HG02938 (cell line): Measurements from ENCODE around the gene ID3.
A peak's percentile ranks its signal among the peaks of the same experiment; 100 is the strongest.

ENCODE experiments used
- ATAC-seq: cut with Tn5 transposase; IDR thresholded peaks from one replicate; pipeline ENCODE4 v1.9.1; 2021; ENCODE audit warnings: mild to moderate bottlenecking, moderate library complexity; ENCODE audit not compliant: unreplicated experiment

Gene ID3, protein sequence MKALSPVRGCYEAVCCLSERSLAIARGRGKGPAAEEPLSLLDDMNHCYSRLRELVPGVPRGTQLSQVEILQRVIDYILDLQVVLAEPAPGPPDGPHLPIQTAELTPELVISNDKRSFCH

DNA sequence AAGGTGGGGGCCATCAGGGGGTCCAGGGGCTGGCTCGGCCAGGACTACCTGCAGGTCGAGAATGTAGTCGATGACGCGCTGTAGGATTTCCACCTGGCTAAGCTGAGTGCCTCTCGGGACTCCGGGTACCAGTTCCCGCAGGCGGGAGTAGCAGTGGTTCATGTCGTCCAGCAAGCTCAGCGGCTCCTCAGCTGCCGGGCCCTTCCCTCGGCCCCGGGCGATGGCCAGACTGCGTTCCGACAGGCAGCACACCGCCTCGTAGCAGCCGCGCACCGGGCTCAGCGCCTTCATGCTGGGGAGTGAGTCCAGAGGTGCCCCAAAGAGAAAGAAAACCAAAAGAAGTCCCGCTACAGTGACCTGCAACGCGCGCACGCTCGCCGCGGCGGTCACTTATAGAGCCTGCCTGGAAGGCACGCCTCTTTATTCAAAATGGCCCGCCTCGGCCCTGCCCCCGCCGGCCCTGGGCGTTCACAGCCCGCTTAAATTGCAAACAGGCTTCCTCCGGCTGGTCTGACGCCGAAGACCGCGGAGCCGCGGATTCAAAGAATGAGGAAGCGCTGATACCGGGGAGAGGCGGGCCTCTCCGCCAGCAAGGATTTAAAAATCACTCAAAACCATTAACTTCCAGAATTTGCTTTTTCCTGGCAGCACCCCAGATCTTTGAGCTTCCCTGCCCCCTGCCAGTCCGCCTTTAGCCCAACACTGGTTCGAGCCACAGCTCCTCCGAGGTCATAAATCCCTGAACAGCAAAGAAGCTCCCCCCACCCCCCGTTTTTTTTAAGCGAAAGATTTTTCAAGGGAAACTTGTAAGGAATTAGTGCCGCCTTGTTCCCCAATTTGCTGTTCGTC is at the start of gene ID3:
TSS of gene ID3 (minus strand) at position 366 of the 849 bp plus-strand sequence. CDS start at position 291, 75 bp downstream.
- peak; percentile 65 for ATAC-seq

DNA sequence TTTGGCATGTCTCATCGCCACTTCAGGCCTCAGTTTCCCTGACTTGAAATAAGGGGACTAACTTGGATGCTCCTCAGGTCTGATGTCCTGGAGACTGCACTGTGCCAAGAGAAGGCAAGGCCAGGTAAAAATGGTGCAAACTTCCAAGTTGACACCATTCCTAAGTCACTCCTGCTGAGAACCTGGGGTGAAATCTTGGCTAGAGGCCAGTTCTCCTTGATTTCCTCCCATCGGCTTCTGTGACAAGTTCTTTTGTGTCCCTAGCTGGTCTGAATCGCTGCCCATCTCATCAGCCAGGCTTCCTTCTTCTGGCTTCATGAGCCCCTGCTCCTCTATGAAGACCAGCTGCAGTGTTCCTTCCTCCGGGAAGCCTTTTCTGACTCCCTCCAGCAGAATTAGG is 48.6 kb upstream of the ID3 start:
- ATAC-seq: no peak

DNA sequence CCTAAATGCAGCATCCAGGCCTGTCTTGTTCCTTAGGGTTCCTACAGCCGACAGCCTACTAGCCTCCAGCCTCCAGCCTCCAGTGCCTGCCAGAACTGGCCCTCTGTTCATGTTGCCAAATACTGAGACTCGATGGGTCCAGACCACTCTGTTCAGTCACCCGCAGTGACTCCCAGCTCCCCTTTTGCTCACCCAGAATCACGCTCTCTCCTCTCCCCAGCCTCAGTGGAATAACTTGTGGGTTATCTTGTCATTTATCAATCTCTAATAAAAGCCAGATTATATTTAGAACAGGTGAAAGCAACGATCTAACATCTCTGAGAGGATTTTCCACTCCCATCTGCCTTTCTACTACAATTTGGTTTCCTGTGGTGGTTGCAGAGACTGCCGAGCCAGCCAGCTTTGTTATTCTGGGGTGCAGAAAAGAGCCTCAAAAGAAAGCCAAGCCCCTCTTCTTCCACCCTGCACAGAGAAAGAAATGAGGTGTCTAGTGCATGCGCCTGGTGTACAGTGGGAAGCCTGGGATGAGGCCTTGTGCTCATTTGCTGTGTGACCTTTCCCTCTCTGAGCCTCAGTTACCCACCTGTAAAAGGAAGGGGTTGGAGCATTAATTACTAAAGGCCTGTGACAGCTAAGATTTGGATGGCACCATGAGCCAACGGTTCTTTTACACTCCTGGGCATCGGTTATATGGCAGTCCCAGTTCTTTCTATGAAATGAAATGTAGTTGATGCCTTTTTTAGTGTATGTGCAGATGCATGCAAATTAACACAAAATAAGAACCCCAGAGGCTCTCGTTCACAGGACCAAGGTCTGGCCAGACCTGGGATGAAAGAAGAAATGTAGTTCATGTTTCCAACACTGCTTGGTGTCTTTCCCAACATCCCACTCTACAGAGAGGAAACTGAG is 42.9 kb upstream of the ID3 start:
- ATAC-seq: no peak

DNA sequence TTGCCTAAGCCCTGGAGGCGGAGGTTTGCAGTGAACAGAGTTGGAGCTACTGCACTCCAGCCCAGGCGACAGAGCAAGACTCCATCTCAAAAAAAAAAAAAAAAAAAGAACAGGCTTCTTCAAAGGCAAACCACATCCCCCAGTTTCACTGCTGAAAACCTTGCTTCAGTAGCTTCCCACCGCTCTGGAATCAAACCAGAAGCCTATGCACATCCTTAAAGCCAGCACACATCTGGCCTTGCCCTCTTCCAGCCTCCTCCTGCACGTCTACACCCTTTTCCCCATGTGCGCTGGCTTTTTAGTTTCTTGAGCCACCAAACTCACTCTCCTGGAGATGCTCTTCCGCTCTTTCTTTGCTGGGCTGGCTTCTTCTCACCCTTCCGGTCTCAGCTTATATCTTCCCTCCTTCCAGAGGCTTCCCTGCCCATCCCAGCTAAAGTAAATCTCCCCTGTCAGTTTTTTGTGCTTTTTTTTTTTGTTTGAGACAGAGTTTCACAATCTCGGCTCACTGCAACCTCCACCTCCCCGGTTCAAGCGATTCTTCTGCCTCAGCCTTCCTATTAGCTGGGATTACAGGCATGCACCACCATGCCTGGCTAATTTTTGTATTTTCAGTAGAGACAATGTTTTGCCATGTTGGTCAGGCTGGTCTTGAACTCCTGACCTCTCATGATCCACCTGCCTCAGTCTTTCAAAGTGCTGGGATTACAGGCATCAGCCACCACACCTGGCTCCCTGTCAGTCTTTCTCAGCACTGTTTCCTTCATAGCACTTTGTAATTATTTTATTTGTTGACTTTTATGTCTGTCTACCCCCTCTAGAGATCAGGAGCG is 42.0 kb upstream of the ID3 start:
- no peak for ATAC-seq

DNA sequence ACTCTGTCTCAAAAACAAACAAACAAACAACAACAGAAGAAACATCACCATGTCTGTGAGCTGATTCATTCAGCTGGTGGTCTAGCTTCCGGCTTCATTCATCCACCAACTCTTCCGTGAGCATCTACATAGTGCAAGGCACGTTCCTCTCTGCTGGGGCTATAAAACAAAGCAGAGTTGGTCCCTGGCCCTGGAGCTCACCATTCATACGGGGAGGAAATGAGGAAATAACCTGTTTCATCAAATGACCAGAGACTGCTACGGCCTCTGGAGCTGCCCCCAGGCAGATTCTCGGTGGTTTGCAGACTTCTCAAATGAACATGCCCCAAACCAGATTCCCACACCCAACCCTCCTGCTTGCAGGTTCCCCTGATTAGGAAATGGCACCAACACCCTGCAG is 41.0 kb upstream of the ID3 start:
- no peak for ATAC-seq

DNA sequence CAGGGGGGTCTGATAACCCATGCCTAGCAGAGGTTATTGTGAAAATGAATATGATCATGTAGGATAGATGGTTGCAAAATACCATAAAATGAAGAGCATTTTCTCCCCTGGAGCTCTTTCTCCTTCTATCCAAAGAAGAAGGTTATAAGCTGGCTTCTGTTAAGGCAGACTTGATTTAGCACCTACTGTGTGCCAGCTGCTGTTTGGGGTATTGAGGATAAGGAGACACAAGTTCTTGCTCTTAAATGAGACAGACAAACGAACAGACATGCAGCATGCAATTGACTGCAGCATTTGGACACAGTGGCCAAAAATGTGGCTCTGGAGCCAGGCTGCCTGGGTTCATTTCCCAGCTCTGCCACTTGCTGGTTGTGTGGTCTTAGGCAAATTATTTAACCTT is 39.8 kb upstream of the ID3 start:
- no peak for ATAC-seq

DNA sequence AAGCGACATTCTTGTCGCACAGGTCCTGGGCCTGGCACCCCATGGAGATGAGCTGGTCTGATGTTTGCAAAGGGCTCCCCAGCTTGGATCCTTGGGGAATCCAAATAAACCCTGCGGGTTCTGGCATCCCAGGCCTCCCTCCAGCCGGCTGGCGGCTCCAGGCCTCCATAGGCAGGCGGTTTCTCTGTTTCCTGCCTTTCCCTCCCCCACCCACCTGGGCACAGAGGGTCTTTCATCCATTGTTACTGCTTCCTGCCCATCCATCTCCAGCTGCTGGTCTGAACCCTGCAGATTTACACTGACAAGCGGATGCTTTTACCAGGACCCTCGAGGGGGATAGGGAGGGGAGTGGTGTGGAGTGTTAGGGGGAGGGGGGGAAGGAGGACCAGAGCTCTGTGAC is 39.1 kb upstream of the ID3 start:
- no peak for ATAC-seq

DNA sequence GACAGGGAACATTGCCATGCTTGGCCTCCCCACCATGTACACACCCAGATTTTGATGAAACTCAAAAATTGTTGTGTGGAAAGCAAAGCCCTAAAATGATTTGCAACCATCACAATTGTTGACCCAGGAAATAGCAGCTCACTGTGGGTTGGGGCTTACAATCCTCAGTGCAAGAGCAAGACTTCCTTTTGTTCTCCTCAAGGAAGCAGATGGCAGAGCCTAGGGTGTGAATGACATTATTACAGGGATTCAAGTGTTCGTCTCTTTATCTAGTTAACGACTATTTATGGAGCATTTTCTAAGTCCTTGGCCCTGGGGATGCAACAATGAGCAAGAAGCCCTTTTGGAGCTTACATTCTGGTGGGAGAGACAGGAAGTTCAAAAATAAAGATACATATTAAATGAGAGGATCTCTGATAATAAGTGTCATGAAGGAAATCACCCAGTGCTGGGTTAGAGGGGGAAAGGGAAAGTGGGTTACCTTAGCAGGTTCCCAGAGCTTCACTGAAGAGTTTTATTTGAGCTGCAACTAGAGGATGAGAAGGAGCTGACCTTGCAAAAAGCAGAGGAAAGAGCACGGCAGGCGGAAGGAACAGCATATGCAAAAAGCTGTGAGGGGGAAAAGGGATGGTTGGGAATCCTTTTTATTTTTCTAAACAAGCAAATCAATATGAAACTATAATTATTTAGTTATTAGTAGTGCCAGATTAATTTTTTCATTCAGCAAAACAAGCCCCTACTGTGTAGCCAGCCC is 38.5 kb upstream of the ID3 start:
- no peak for ATAC-seq

DNA sequence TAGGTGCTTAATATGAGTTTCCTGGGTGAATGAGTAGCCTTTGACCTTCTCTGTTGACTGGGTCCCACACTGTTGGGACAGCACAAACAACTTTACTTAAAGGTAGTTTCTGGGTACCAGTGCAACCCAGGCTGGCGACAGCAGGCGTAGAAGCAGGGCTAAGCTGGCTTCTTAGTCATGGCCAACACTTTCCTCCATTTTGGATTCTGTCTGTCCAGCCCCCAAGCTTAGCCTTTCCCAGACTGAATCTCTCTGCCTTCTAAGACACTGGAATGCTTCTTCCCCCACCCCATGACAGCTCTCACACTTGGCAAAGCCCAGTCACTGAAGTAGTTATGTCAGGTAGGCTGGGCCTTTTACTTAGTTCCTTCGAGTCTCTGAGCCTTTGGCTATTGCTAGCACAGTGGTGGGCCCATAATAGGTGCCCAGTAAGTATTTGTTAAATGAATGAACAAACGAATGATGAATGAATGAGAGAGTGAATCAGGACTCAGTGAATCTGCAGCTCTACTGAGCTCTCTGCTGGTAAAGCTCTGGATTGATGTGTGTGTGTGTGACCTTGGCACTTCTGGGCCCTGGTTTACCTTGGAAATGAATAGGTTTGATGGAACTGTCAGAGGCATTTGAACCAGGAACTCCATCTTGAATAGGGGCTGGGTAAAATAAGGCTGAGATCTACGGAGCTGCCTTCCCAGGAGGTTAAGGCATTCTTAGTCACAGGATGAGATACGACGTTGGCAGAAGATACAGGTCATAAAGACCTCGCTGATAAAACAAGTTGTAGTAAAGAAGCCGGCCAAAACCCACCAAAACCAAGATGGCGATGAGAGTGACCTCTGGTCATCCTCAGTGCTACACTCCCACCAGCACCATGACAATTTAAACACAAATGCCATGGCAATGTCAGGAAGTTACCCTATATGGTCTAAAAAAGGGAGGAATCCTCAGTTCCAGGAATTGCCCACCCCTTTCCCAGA is 37.4 kb upstream of the ID3 start:
- ATAC-seq: no peak

DNA sequence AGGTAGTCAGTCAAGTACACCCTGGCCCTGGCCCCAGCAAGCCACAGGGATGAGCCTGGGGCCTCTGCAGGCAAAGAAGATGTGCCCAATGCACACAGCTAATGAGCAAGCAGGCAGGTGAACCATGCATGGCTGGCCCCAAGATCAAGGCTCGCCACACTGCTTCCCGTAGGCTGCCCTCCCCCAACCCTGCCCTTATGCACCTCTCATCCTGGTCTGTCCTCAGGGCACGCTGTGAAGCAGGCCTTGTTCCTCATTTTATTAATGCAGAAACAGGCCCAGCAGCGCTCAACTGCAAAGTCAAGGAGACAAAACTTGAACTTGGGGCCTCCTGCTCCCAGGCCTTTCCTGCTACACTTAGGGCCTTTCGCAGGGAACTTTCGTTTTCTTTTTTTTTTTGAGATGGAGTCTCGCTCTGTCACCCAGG is 35.6 kb upstream of the ID3 start:
- no peak for ATAC-seq

DNA sequence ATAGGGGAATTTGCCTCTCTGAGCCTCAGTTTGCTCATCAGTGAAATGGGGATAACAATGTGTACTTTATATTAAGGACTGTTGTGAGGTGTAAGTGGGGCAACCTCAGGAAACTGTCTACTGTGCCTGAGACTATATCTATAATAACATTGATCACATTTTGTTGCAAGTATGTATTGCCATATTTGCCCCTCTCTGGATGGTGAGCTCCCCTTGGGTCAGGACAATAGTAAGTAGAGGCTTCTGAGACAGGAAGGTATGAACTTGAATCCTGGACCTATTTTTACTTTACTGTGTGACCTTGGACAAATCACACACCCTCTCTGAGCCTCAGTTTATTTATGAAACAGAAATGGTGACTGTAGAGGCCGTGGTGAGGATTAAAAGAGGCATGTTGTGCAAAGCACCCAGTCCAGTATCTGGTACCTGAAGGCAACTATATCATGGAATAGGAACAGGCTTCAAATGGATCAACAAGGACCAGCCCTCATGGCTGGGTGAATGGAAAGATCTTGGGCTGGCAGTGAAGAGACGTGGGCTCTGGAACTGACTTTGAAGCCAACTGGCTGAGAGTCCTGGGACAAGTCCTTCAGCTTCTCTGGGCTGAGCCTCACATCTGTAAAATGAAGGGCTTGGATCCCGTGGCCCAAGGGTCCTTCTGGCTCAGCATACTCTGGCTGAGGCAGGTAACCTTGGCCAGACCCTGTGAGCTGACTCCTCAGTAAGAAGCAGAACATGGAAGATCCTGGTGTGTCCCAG is 35.0 kb upstream of the ID3 start:
- ATAC-seq: no peak

DNA sequence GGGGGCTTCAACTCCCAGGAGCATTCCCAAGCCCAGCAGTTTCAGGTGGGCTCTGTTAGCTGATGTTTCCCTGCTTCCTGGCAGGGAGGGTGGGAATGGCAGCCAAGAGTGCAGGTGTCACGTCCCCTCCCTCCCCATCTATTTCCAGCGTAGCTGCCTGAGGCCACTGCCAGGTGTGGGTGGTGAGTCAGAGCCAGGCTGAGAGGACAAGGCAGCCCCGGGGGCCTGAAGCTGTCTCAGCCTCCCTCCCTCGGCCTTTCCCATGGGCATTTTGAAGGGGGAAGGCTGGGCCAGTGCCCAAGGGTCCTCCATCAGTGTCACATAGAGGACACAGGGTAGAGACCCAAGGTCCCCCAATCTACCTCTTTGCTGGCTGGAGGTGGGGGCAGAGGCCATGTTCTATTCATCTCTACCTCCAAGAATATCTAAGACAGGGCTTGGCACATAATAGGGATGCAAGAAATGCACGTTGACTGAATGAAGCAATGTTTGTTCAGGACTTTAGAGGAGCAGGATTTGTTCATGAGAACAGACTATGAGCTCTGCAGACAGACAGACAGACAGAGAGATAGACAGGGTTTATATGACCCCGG is 34.4 kb upstream of the ID3 start:
- ATAC-seq: no peak

DNA sequence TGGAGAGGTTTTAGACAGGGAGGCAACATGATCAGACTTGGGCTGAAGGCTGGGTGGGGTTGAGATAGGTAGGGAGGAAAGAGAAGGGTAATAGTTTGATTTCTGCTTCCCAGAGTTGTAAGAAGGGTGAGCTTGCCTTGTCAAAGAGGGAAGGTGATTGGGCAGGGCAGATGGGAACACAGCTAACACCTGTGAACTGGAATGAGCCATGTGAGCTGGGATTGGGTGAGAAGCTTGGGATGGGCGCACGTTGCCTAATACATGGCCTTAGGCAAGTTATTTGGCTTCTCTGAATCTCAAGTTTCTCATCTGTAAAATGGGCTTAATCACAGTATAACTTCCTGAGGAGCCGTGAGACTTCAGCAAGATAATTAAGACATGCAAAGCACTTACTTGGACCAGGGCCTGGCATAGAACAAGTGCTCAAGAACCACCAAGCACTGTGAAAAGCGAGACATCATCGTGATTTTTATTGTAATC is 33.8 kb upstream of the ID3 start:
- ATAC-seq: no peak

DNA sequence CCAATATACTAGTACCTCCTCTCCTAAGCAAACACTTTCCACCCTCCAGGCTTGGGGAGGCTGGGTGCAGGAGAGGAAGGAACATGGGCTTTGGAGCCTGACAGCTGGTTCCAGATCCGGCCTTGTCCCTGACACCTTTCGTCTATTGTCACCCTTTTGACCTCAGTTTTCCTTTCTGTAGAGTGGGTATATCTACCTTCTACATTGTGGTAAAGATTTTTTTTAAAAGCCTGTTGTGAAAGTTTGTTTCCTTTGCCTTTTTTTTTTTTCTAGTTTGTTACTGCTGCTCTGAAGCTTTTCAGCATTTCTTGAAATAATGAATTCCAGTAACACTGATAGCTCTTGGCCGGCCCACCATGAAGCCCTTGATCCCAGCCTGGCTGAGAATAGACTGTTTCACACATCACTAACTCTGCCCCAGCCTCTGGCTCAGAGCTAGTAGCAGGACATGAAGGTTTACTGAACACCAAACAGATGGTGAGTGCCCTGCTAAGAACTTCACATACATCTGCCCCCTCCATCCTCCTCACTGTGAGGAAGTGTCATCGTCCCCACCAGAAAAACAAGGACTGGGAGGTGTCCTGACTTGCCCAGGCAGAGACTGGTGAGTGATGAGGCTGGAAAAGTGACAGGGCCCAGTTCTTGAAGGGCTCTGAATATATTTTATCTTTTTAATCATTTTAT is 33.0 kb upstream of the ID3 start:
- no peak for ATAC-seq

DNA sequence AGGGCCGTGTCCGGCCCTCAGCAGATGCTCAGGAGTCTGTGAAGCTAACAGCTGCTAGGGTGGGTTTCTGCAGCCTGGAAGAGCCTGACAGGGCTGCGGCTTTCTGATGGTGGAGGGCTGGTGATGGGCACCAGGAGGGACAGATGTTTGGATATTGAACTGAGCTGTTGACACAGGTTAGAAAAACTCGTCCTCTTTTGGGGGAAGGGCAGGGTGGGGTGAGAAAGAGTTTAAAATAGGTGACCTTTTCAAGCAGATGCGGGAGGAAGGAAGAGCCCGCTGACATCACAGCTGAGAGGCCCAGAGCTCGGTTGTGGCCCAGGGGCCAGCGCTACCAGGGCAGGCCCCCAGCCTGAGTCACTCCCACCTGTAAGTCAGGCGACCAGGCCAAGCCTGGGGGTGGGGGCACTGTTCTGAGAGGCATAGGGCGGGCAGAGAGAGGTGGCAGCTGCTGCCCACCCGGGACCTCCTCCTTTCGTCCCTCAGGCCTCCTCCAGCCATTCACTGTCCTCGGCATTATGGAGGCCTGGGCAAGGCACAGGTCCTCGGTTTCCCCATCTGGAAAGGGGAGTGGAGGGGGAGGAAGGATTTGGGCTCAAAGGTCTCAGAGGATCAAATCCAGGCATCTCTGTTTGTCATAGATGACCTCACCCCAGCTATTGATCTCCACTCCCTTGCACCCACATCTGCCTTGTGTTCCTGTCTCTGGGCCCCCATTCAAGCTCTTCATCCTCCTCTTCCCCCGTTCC is 32.3 kb upstream of the ID3 start:
- ATAC-seq: no peak

DNA sequence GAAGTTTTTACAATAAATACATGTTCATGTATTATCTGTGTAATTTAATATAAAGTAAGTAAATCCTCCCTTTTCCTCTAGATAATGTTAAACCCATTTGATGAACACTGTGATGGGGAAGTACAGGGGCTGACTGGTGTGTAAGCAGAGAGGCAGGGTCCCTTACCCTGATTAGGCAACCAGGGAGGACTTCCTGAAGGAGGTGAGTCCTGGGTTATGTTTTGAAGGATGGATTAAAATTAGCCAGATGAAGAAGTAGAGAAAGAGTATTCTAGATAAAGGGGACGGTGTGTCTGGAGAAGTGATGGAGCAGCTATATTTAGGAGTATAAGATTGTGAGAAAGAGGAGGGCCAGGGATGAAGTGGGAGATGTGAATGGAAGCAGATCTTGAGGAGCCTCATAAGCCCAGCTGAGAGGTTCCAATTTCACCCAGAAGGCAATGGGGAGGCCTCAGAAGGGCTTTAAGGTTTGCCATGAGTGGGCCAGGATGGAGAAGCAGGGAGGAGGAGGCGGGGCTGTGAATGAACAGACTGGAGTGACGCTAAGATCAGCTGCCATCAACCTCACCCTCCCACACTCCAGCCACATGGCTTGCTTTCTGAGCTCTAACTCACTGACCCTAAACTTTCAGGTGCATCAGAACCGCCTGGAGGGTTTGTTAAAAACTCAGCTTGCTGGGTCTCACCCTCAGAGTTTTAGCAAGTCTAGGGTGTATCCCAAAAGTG is 30.9 kb upstream of the ID3 start:
- no peak for ATAC-seq
